Mucosa of gallbladder (tissue), 1 donor: ENCODE measurements around the gene HDAC11. TPM values are rescaled to one million over a fixed set of nuclear protein-coding genes. Genes with fewer than 3 reads are reported as not detected.
"Not testable (repeated sequence)": the region's sequence is repeated elsewhere in the genome, so short reads cannot be mapped to it uniquely, and the experiment has no call there.

Experiments used
- DNase-seq: peaks from one replicate; pipeline ENCODE4 v3.0.0-alpha.2; 2020; ENCODE audit warnings: low spot score
- total RNA-seq: library from RNA; stranded (reverse); gene quantifications from one replicate; pipeline ENCODE4 v1.2.1, GENCODE V29; 2021
- donor health status: DM: no; HTN: no; CAD: no.

Gene HDAC11
- total RNA-seq, 1 donor from 2014 or later, result 43.7 TPM

DNA sequence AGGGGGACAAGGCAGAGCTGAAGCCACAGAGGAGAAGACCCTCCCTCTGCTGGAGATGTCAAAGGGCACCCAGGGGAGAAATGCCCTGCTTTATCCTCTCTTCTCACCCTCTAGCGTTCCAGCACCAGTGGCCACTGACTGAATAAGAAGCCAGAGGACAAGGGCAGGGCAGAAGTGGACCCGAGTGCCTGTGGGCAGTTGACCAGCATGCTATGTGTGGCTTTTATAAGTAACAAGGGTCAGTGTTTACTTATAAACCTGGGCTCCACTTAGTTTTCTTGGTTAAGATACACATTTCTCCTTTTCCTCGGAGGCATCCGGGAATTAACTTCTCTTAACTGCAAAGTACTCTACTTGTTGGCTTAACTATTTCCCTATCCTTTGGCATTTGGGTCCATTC is 13.3 kb upstream of the HDAC11 start:
- DNase-seq, result no peak

DNA sequence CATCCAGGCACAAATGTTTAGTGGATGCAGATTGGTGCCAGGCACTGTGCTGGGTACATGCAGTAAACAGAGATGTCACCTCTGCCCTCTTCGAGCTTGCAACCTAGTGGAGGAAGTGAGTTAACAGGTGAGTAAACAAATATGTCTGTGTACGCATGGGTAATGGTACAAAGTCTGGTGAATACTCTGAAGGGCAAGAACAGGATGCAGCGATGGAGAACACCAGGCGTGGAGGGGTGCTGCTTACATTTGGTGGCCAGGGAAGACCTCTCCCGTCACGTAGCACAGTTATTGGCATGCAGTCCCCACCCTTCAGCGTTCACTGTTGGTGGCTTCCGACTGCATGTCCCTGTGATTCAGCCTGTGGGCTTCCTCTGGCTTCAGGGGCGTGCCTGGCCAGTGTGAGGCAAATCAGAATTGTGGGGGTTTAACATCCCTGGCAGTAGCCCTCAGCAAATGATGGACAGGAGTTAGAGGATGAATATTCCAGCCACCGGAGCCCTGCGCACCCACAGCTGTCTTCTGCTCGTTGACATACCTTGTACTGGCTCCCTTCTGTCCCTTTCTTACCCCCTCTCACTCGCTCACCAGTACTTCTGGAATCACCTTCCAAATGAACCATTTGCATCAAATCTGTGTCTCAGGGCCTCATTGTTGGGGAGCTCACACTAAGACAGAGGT is 9.1 kb upstream of the HDAC11 start:
- DNase-seq, result peak; percentile 59

- DNase-seq, result no peak
Measured at GRCh38 chr3:13472286-13472685, 7.8 kb upstream of the HDAC11 start.

DNA sequence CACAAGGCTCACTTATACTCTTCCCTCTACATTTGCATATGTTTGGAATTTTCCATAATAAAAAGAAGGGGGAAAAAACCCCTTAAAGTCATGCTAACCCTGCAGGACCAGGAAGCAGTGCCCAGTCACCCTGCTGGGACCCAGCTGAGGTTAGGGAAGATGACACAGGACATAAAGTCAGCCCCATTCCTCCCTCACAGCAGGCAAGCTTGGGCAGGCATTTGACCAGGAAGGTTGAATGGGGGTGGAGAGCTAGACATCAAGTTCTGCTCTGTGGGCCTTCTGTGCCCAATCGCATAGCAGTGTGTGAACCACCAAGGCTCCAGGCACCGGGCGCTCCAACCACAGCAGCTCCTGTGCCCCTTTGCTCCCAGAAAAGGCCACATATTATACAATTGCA is 7.1 kb upstream of the HDAC11 start:
- no peak for DNase-seq

- DNase-seq, result no peak
Measured at GRCh38 chr3:13474021-13474420, 6.1 kb upstream of the HDAC11 start.

- no peak for DNase-seq
Measured at GRCh38 chr3:13474776-13475303, 5.3 kb upstream of the HDAC11 start.

- DNase-seq, result no peak
Measured at GRCh38 chr3:13475871-13476590, 4.1 kb upstream of the HDAC11 start.

GRCh38 chr3:13477943-13478342 is 2.2 kb upstream of the HDAC11 start:
- no peak for DNase-seq

DNA sequence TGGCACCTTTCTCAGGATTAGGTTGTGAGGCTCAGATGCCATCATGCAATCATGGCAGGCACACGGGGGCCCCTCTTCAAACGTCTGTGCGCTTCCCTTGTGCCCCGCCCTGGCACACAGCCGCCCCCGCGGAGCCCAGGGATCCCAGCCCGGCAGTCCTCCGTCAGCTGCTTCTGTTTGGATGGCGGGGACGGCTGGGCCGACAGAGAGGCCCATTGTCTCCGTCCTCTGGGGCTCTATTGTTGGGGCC is 849 bp upstream of the HDAC11 start:
- DNase-seq, result peak; percentile 20

DNA sequence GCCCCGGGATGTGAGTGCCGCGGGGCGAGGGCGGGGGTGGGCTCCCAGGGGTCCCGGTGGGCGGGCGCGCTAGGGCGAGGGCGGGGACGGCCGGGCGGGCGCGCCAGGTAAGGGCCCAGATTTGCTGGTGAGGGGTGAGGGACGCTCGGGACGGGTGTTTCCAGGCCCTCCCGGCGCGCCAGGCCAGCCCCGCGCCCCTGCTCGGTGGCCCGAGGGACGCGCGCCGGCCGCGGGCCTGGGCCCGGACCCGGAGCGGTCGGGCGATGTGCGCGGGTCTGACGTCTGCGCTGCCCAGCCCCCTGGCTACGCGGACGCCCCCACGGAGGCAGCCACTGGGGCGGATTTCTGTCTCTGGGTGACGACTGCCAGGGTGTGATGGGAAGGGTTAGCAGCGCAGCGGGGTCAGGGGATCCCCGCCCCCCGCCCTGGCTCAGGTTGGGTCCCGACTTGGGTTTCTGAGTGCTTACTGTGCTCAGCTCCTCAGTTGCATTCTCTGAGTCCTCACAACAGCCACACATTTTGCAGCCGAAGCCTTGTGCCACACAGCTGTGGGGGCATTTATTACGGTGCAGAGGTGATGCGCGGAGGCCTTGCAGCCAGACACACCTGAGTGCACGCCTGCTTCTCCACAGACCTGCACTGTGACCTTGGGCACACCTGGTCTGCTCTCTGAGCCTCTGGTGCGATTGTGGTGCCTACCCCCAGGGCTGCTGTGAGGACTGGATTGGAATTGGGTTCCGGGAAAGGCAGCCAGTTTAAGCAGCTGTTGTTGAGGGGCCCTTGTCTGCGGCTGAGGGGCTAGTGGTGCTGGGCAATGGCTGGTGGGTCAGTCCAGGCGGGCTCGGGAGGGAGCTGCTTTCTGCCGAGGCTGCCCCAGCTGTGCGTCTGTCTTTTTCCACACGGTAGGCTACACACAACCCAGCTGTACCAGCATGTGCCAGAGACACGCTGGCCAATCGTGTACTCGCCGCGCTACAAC is 523 bp downstream of the HDAC11 start:
- DNase-seq, result peak; percentile 27

GRCh38 chr3:13482106-13482690 is 2.1 kb downstream of the HDAC11 start:
- DNase-seq, result no peak

GRCh38 chr3:13483286-13483685 is 3.2 kb downstream of the HDAC11 start:
- DNase-seq, result no peak

GRCh38 chr3:13483988-13484695 is 4.0 kb downstream of the HDAC11 start:
- no peak for DNase-seq

- peak; percentile 89 for DNase-seq
Measured at GRCh38 chr3:13484851-13485590, 4.9 kb downstream of the HDAC11 start.

DNA sequence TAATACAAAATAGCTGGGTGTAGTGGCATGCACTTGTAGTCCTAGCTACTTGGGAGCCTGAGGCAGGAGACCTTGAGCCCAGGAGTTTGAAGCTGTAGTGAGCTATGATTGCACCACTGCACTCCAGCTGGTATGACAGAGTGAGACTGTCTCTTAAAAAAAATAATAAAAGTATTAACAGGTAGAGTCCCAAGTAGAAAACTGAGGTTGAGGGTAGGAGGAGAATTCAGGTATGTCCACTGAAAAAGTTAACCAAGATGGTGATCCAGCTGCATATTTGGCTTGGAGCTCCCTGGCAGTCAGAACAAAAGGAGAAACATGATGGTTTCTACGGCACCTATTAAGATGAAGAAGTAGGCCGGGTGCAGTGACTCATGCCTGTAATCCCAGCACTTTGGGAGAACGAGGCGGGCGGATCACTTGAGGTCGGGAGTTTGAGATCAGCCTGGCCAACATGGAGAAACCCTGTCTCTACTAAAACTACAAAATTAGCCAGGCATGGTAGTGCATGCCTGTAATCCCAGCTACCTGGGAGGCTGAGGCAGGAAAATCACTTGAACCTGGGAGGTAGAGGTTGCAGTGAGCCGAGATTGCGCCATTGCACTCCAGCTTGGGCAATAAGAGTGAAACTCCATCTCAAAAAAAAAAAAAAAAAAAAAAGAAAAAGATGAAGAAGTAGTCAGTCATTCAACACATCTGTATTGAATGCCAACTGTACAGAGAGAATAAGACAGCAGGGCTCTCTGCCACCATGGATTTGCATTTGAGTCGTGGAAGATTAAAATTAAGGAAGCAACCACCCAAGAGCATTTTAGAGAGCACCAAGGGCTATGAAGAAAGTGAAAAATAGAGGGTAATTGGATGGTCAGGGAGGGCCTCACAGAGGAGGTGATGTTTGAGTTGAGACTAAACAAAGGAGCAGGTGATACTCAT is 5.8 kb downstream of the HDAC11 start:
- DNase-seq, result not testable (repeated sequence)

GRCh38 chr3:13487403-13487802 is 7.3 kb downstream of the HDAC11 start:
- DNase-seq, result no peak

- no peak for DNase-seq
Measured at GRCh38 chr3:13491206-13491974, 11.3 kb downstream of the HDAC11 start.

DNA sequence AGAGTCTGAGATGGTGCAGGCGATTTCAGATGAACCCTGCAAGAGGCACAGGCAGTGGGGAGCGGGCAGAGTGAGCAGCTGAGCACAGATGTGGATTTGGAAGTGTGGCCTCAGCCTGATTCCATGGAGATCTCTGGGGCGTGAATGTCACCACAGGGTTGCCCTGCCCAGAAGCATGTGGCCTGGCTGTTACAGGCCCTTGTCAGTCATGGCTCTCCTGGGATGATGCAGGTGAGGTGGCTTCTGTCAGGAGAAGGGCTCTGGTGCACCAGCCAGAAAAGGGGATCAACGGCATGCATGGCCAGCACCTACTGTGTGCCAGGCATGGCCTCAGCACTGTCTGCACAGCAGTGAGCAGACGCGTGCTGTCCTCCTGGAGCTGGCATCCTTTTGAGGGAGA is 11.9 kb downstream of the HDAC11 start:
- no peak for DNase-seq
